Panc1 (cell line): ENCODE results near the gene LTC4S. TPM values are rescaled to one million over a fixed set of nuclear protein-coding genes. Genes with fewer than 3 reads are reported as not detected.

Experiments
- ATAC-seq: fragments of 200-7000 bp; cut with Tn5 transposase; 2 replicates; pipeline ENCODE4 v1.9.1; 2020; ENCODE audit warnings: mild to moderate bottlenecking, moderate library complexity
- BruUV-seq: library from RNA; stranded (reverse); fragments of 400-500 nt; replicated peaks from 2 replicates; lab custom pipeline; 2021; lab: Mats Ljungman, UMichigan
- CTCF ChIA-PET: fragments of 300-600 bp; sonication (Branson Sonifier 250); formaldehyde crosslinking; loops from one replicate; lab custom pipeline; 2022; ENCODE audit warnings: antibody characterized with exemption; lab: Charles Lee
- POLR2A ChIA-PET: fragments of 300-600 bp; sonication (Branson Sonifier 250); formaldehyde crosslinking; loops from one replicate; lab custom pipeline; 2022; ENCODE audit warnings: antibody characterized with exemption; lab: Charles Lee
- DNase-seq: peaks from one replicate; pipeline ENCODE4 v3.0.0-alpha.2; 2010; ENCODE audit warnings: low read depth, low spot score
- H3K27ac ChIP-seq: 2 replicates; pipeline ENCODE4 v1.5.1; 2011; ENCODE audit warnings: mild to moderate bottlenecking, low read length, inconsistent platforms
- H3K27me3 ChIP-seq: fragments of 200-500 bp; sonication (Bioruptor generic); 2 replicates; pipeline ENCODE4 v1.6.0; 2014; ENCODE audit warnings: low read length, inconsistent platforms; ENCODE audit not compliant: control insufficient read depth, insufficient read depth
- H3K36me3 ChIP-seq: fragments of 200-500 bp; sonication (Bioruptor generic); 2 replicates; pipeline ENCODE4 v1.5.1; 2014; ENCODE audit warnings: inconsistent platforms, mild to moderate bottlenecking, low read length, moderate library complexity; ENCODE audit not compliant: control insufficient read depth, insufficient read depth
- H3K4me1 ChIP-seq: 2 replicates; pipeline ENCODE4 v1.5.1; 2011; ENCODE audit warnings: inconsistent platforms, mild to moderate bottlenecking, low read length, moderate library complexity; ENCODE audit not compliant: control insufficient read depth, insufficient read depth
- H3K4me3 ChIP-seq, 2 experiments: 2 replicates each; pipeline ENCODE4 v1.5.1; 2011 to 2012; ENCODE audit warnings: low read depth in 2 of 2, low read length in 2 of 2, mild to moderate bottlenecking in 2 of 2, inconsistent platforms in 1 of 2, moderate library complexity in 1 of 2
- H3K9me3 ChIP-seq: fragments of 200-500 bp; sonication (Bioruptor generic); 2 replicates; pipeline ENCODE4 v1.5.1; 2014; ENCODE audit warnings: low read depth, mild to moderate bottlenecking, inconsistent platforms, low read length, moderate library complexity; ENCODE audit not compliant: control insufficient read depth, insufficient read depth
- CTCF ChIP-seq: fragments of 450-650 bp; IDR thresholded peaks from 2 replicates; pipeline ENCODE4 v1.5.1; 2017; ENCODE audit warnings: mild to moderate bottlenecking
- POLR2AphosphoS5 ChIP-seq: IDR thresholded peaks from 2 replicates; pipeline ENCODE4 v1.6.1; 2012; ENCODE audit warnings: mild to moderate bottlenecking, low read depth, low read length, moderate library complexity
- REST ChIP-seq, 2 experiments: IDR thresholded peaks; 2 replicates each; pipeline ENCODE4 v1.6.1; 2011 to 2012; ENCODE audit warnings: low read depth in 2 of 2, control low read depth in 1 of 2, low read length in 1 of 2, mild to moderate bottlenecking in 1 of 2, moderate library complexity in 1 of 2; ENCODE audit not compliant: insufficient read depth in 1 of 2
- SIN3A ChIP-seq: IDR thresholded peaks from 2 replicates; pipeline ENCODE4 v1.6.1; 2012; ENCODE audit warnings: low read depth, mild to moderate bottlenecking, low read length, moderate library complexity, borderline replicate concordance; ENCODE audit not compliant: insufficient read depth
- TCF7L2 ChIP-seq: IDR thresholded peaks from 2 replicates; pipeline ENCODE4 v1.6.1; 2011; ENCODE audit warnings: mild to moderate bottlenecking, low read depth, low read length, inconsistent platforms
- in situ Hi-C: cut with HindIII; loops from 2 replicates; pipeline ENCODE4 v1.10.0; 2016; ENCODE audit warnings: low sequenced_read_pairs, low pct_unique_long_range_greater_than_20kb
- intact Hi-C: fragments of 100-400 bp; cut with micrococcal nuclease; formaldehyde crosslinking; loops from one replicate; pipeline ENCODE4 v1.10.0; 2022; ENCODE audit not compliant: unreplicated experiment
- total RNA-seq: library from RNA; stranded (reverse); gene quantifications from one replicate; pipeline ENCODE4 v1.2.1, GENCODE V29; 2021; ENCODE audit not compliant: unreplicated experiment

The LTC4S gene
- total RNA-seq, 1 experiment from 2014 or later, result 0.69 TPM

GRCh38 chr5:179817890-179818745 lies 24.3 kb downstream of the LTC4S start:
- Histone ChIP-seq H3K27me3 (no peaks in the 10 kb centered on the region), H3K4me1 (peaks cover 35% of the 10 kb centered on the region), H3K27ac (peak overlapping the region; percentile 99), H3K4me3 (peak overlapping the region; percentile 11 to 33; a peak in 2 of 4 replicates), H3K36me3 (no peaks in the 10 kb centered on the region; the same call in 1 of the 2 replicates), H3K9me3 (no peaks in the 10 kb centered on the region)
- POLR2A ChIA-PET, result interaction anchor here (0.5 to 0.7 kb wide), 3 partner anchors 9 to 180 kb away, joined by 7 to 11 read pairs (median 9); no protein-coding TSS in a partner anchor
- intact Hi-C loops (no loop called here), in situ Hi-C loops (no loop called here)
- DNase-seq, result no peak
- no peak for TF ChIP-seq REST (IDR thresholded peaks at IDR 0.05; ENCODE audit: insufficient read depth in 1 of 2, low read depth in 2 of 2, low read length in 1 of 2)
- no peak for TF ChIP-seq TCF7L2
- TF ChIP-seq POLR2AphosphoS5, result no peak
- no peak for TF ChIP-seq CTCF
- no peak for TF ChIP-seq SIN3A
- BruUV-seq, result TSS peak; percentile 81
- no peak for ATAC-seq
- CTCF ChIA-PET, result no interaction called here

GRCh38 chr5:179818746-179819295 lies 25.0 kb downstream of the LTC4S start:
- TF ChIP-seq TCF7L2 (no peak), SIN3A (peak; percentile 97; the same call in 1 of the 2 replicates), REST (IDR thresholded peaks at IDR 0.05; ENCODE audit: insufficient read depth in 1 of 2, low read depth in 2 of 2, low read length in 1 of 2) (peak in 1 of 2 experiments; percentile 64; a peak in 1 of 4 replicates), CTCF (no peak), POLR2AphosphoS5 (peak; percentile 92)
- H3K27me3 ChIP-seq, result no peaks in the 10 kb centered on the region
- DNase-seq (peak; percentile 82), ATAC-seq (peak; percentile 73)
- H3K4me1 ChIP-seq, result peaks cover 41% of the 10 kb centered on the region
- H3K27ac ChIP-seq, result peak overlapping the region; percentile 99
- in situ Hi-C loops (no loop called here), intact Hi-C loops (no loop called here)
- no TSS peak for BruUV-seq
- peak overlapping the region; percentile 11 to 33; a peak in 2 of 4 replicates for H3K4me3 ChIP-seq
- POLR2A ChIA-PET, result interaction anchor here (0.6 to 1.0 kb wide), 3 partner anchors 9 to 17 kb away, joined by 3 to 17 read pairs (median 11); no protein-coding TSS in a partner anchor
- H3K36me3 ChIP-seq, result peaks cover 2% of the 10 kb centered on the region; the same call in 1 of the 2 replicates
- CTCF ChIA-PET, result no interaction called here
- no peaks in the 10 kb centered on the region for H3K9me3 ChIP-seq
